HEK293T (cell line): ENCODE data around the gene SERAC1.
"Not testable (repeated sequence)": the region's sequence is repeated elsewhere in the genome, so short reads cannot be mapped to it uniquely, and the experiment has no call there.

ENCODE experiments used
- CTCF ChIA-PET: fragments of 350-600 bp; formaldehyde crosslinking; extraction: SDS; loops from one replicate; lab custom pipeline; 2021; ENCODE audit warnings: antibody characterized with exemption, inconsistent platforms; lab: Yijun Ruan, JAX
- POLR2A ChIA-PET: fragments of 350-600 bp; formaldehyde crosslinking; extraction: SDS; loops from one replicate; lab custom pipeline; 2020; ENCODE audit warnings: antibody characterized with exemption, inconsistent platforms; lab: Yijun Ruan, JAX
- DNase-seq: peaks from one replicate; pipeline ENCODE4 v3.0.0; 2012; ENCODE audit warnings: mixed read lengths; ENCODE audit errors: extremely low spot score
- ARNT ChIP-seq: fragments of 450-650 bp; IDR thresholded peaks from 2 replicates; pipeline ENCODE4 v1.6.1; 2017; ENCODE audit warnings: mild to moderate bottlenecking
- BHLHE40 ChIP-seq: fragments of 450-650 bp; IDR thresholded peaks from 2 replicates; pipeline ENCODE4 v1.6.1; 2016; ENCODE audit warnings: mild to moderate bottlenecking, moderate library complexity, borderline replicate concordance
- CTBP1 ChIP-seq: fragments of 450-650 bp; IDR thresholded peaks from 2 replicates; pipeline ENCODE4 v1.6.1; 2016; ENCODE audit warnings: borderline replicate concordance
- ELF4 ChIP-seq: fragments of 450-650 bp; IDR thresholded peaks from 2 replicates; pipeline ENCODE4 v1.6.1; 2017; ENCODE audit warnings: antibody characterized with exemption
- FOXA1 ChIP-seq: fragments of 450-650 bp; IDR thresholded peaks from 2 replicates; pipeline ENCODE4 v1.6.1; 2016; ENCODE audit warnings: mild to moderate bottlenecking
- FOXK2 ChIP-seq: fragments of 450-650 bp; IDR thresholded peaks from 2 replicates; pipeline ENCODE4 v1.6.1; 2016; ENCODE audit warnings: mild to moderate bottlenecking
- FOXM1 ChIP-seq: fragments of 450-650 bp; IDR thresholded peaks from 2 replicates; pipeline ENCODE4 v1.6.1; 2017; ENCODE audit warnings: mild to moderate bottlenecking, borderline replicate concordance
- HDGF ChIP-seq: fragments of 450-650 bp; IDR thresholded peaks from 2 replicates; pipeline ENCODE4 v1.6.1; 2017; ENCODE audit warnings: antibody characterized with exemption, borderline replicate concordance
- L3MBTL2 ChIP-seq: fragments of 450-650 bp; conservative IDR thresholded peaks from 2 replicates; pipeline ENCODE4 v1.6.1; 2016; ENCODE audit warnings: mild to moderate bottlenecking
- LEF1 ChIP-seq: fragments of 450-650 bp; IDR thresholded peaks from 2 replicates; pipeline ENCODE4 v1.6.1; 2017; ENCODE audit warnings: mild to moderate bottlenecking, borderline replicate concordance
- NFRKB ChIP-seq: fragments of 450-650 bp; IDR thresholded peaks from 2 replicates; pipeline ENCODE4 v1.6.1; 2016; ENCODE audit warnings: mild to moderate bottlenecking, moderate library complexity
- SP1 ChIP-seq: fragments of 450-650 bp; IDR thresholded peaks from 2 replicates; pipeline ENCODE4 v1.6.1; 2017
- SUZ12 ChIP-seq: fragments of 450-650 bp; IDR thresholded peaks from 2 replicates; pipeline ENCODE4 v1.6.1; 2016; ENCODE audit warnings: mild to moderate bottlenecking
- TARDBP ChIP-seq: fragments of 450-650 bp; IDR thresholded peaks from 2 replicates; pipeline ENCODE4 v1.6.1; 2016
- ZNF384 ChIP-seq: fragments of 450-650 bp; IDR thresholded peaks from 2 replicates; pipeline ENCODE4 v1.6.1; 2016
- TF ChIP-seq, protein P1 (sequence below): fragments of 450-650 bp; IDR thresholded peaks from 2 replicates; pipeline ENCODE4 v1.6.1; 2016

Gene SERAC1

DNA sequence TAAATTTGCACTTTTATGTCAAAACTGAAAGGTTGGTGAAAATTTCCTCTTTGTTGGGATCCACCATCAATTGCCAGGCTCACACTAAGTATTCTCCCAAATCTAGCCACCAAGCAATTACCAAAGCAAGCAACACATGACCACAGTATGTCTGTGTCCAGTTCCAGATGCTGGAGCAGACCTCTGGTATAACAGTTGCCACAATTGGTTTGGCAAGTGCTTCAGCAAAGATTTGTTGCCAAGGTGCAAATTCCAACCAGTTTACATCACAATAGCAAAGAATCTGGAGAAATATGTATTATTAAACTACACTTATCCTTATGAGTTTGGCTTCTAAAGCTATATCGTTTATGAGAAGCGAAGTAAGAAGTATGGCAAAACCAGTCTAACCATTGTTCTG, 6.5 kb upstream of the SERAC1 start:
- ChIA-PET POLR2A (no interaction called here), CTCF (no interaction called here)

DNA sequence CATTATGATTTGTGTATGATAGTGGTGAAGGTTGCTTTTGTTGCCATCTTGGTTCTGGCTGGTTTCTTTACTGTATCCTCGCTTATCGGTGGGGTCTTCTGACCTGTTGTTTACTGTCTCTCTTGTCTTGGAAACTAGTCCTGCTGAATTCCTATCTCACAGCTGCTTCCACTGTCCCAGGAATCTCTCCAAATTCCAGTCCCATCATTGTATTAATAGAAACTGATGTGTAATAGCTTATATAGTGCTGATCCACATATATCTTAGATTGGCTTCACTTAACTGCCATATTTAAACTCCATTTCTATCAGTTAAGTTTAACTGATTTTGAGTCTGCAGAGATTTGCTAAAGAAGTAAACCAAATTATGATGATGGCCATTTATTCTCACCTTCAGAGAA, 6.0 kb upstream of the SERAC1 start:
- no peak for TF ChIP-seq FOXM1
- TF ChIP-seq LEF1 = no peak
- no peak for TF ChIP-seq L3MBTL2
- no peak for TF ChIP-seq ARNT
- TF ChIP-seq TARDBP = no peak
- no peak for TF ChIP-seq FOXA1
- TF ChIP-seq SP1 = no peak
- no peak for TF ChIP-seq NFRKB
- TF ChIP-seq ELF4 = no peak
- no peak for TF ChIP-seq ZNF384
- no peak for TF ChIP-seq CTBP1
- TF ChIP-seq BHLHE40 = no peak
- TF ChIP-seq FOXK2 = no peak
- no peak for TF ChIP-seq SUZ12
- no peak for DNase-seq
- ChIA-PET POLR2A (no interaction called here), CTCF (no interaction called here)

More for the DNA sequence above, 6.5 kb upstream of the SERAC1 start:
- DNase-seq = no peak
- no peak for TF ChIP-seq SP1
- TF ChIP-seq HDGF = no peak
- no peak for TF ChIP-seq LEF1
- no peak for TF ChIP-seq ZNF384
- TF ChIP-seq ELF4 = no peak

DNA sequence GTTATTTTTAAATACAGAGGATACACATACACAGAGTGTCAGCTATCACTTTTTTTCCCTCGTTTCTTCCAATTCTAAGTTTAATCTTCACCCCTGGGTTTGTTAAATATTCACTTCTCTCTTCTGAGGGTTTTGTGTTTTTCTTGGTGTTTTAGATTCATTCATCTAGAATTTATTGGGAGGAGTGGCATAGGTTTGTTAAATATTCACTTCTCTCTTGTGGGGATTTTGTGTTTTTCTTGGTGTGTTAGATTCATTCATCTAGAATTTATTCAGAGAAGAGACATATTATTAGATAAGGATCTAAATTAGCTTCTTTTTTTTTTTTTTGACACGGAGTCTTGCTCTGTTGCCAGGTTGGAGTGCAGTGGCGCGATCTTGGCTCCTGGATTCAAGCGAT, 3.9 kb upstream of the SERAC1 start:
- no peak for TF ChIP-seq CTBP1
- no peak for TF ChIP-seq SUZ12
- no peak for TF ChIP-seq ELF4
- no peak for TF ChIP-seq BHLHE40
- TF ChIP-seq L3MBTL2 = no peak
- TF ChIP-seq SP1 = no peak
- TF ChIP-seq HDGF = no peak
- CTCF ChIA-PET = no interaction called here
- no peak for DNase-seq
- POLR2A ChIA-PET = no interaction called here

DNA sequence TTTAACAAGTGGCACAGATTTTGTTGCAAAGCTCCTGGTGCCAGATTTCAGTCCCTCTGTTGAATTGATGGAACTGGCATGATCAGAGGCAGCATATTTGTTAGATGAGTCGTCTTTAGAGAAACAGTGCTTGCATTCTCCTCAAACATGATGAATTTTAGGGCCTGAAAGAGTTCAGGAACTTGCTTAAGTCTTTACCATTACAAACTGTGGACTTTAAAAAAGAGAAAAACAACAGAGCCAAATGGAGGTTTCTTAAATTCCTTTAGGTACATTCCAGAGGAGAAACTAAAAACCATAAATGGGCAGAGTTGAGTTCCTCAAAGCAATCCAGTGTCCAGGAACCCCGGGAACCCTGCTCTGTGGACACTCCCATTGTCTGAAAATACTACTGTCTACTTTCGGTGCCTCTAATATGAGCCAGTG, 2.6 kb upstream of the SERAC1 start:
- POLR2A ChIA-PET = no interaction called here
- no peak for DNase-seq
- CTCF ChIA-PET = interaction anchor here (0.5 kb wide), 1 partner anchor 135 kb away, joined by 3 read pairs; no protein-coding TSS in a partner anchor
- TF ChIP-seq FOXM1 = no peak
- TF ChIP-seq CTBP1 = no peak
- no peak for TF ChIP-seq FOXA1
- no peak for TF ChIP-seq TARDBP
- no peak for TF ChIP-seq ARNT
- no peak for TF ChIP-seq LEF1
- no peak for TF ChIP-seq ZNF384
- no peak for TF ChIP-seq L3MBTL2
- no peak for TF ChIP-seq FOXK2
- no peak for TF ChIP-seq HDGF
- TF ChIP-seq, protein P1, sequence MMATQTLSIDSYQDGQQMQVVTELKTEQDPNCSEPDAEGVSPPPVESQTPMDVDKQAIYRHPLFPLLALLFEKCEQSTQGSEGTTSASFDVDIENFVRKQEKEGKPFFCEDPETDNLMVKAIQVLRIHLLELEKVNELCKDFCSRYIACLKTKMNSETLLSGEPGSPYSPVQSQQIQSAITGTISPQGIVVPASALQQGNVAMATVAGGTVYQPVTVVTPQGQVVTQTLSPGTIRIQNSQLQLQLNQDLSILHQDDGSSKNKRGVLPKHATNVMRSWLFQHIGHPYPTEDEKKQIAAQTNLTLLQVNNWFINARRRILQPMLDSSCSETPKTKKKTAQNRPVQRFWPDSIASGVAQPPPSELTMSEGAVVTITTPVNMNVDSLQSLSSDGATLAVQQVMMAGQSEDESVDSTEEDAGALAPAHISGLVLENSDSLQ = no peak
- TF ChIP-seq NFRKB = no peak
- TF ChIP-seq ELF4 = no peak
- no peak for TF ChIP-seq SP1
- TF ChIP-seq BHLHE40 = no peak

DNA sequence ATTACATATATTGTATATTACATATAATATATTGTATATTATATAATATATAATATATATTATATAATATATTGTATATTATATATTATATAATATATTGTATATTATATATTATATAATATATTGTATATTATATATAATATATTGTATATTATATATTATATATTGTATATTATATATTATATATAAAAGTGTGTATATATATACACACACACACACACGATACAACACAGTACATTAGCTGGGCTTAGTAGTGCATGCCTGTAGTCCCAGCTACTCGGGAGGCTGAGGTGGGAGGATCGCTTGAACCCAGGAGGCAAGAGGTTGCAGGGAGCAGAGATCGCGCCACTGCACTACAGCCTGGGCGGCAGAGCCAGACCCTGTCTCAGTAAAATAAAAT, 1.6 kb upstream of the SERAC1 start:
- CTCF ChIA-PET, DNase-seq: not testable (repeated sequence)

DNA sequence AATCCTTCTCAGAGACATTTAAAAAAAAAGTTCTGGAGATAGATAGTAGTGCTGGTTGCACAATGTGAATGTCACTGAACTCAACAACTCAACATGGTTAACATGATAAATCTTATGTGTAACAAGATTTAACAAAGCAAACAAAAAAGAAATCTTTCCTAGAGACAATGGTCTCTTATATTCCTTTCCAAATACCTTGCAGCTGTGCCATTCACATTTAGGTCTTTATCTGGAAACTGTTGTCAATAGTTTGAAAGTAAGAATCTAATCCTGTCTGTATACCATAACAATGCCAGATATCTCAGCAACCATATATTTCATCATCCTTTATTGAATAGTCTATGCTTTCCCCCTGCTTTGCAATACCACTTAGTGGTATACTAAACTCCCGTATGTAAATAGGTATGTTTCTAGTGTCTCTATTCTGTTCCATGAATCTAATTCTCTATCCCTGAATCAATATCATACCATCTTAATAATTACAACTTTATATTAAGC, 2.1 kb downstream of the SERAC1 start:
- TF ChIP-seq ZNF384 (no peak), FOXA1 (no peak), TARDBP (no peak), FOXK2 (no peak), NFRKB (no peak), SP1 (no peak), CTBP1 (no peak), LEF1 (no peak), BHLHE40 (no peak), L3MBTL2 (no peak), ARNT (no peak), SUZ12 (no peak), ELF4 (no peak), HDGF (no peak), FOXM1 (no peak)
- TF ChIP-seq, protein P1 = no peak

More for the DNA sequence above, 1.6 kb upstream of the SERAC1 start:
- POLR2A ChIA-PET = not testable (repeated sequence)

DNA sequence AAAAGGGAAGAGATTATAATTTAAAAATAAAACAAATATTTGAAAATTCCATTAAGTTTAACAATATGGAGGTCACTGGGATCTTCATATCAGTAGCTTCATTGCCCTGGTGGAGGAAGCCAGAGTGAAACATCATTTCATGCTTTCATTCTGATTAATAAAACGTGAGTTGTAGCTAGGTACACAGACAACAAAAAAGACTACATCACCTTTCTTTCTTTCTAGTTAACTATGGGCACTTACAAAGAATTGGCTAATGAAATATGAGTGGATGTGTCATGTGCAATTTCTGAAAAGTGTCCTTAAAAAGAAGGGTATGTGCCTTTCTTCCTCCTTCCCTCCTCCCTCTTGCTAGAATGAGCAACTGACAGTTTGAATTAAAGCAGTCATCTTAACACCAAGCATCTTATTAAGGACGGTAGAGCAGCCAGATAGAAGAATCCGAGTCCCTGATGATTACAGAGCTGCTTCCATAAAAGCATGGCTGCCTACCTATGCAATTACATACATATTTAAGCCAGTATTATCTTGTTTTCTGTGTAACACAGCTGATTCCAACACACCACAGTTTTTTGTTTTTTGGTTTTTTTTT, 3.4 kb downstream of the SERAC1 start:
- CTCF ChIA-PET = interaction anchor here (1.6 kb wide), 1 partner anchor 14 kb away, joined by 3 read pairs; no protein-coding TSS in a partner anchor
- no peak for DNase-seq
- TF ChIP-seq SP1 (no peak), L3MBTL2 (no peak), ARNT (no peak), FOXM1 (no peak), ELF4 (no peak)
- TF ChIP-seq, protein P1 = no peak
- POLR2A ChIA-PET = no interaction called here

More for the DNA sequence above, 2.1 kb downstream of the SERAC1 start:
- ChIA-PET POLR2A (no interaction called here), CTCF (no interaction called here)
- DNase-seq = no peak
